Upper lobe of left lung (tissue), 4 donors: Measurements from ENCODE around the gene MARS1.

ENCODE experiments used
- CTCF ChIP-seq, 6 experiments: fragments of 450-650 bp in 4 of 6; fragments of 200-600 bp in 2 of 6; sonication (generic) in 2 of 6; IDR thresholded peaks; one replicate each; pipeline ENCODE4 v1.5.1; 2016 to 2019; ENCODE audit warnings: antibody characterized with exemption in 6 of 6
- POLR2AphosphoS5 ChIP-seq, 2 donors: sonication (generic); formaldehyde crosslinking; IDR thresholded peaks; one replicate each; pipeline ENCODE4 v1.5.1; 2017; ENCODE audit warnings: antibody characterized with exemption in 2 of 2

- no peak for TF ChIP-seq CTCF (IDR thresholded peaks at IDR 0.05)
- no peak for TF ChIP-seq POLR2AphosphoS5 (IDR thresholded peaks at IDR 0.05)
These were observed 59.6 kb downstream of the MARS1 start for GRCh38 chr12:57547288-57548012.
